LNCaP clone FGC (cell line): ENCODE results near the gene COL4A2.

Experiments used
- DNase-seq: peaks from one replicate; pipeline ENCODE4 v3.0.0-alpha.2; 2011; ENCODE audit warnings: low read depth
- H3K4me3 ChIP-seq: 2 replicates; pipeline ENCODE4 v1.5.1; 2011; ENCODE audit warnings: mild to moderate bottlenecking, low read depth, low read length, control low read depth
- CTCF ChIP-seq: IDR thresholded peaks from 2 replicates; pipeline ENCODE4 v1.5.1; 2012; ENCODE audit warnings: mild to moderate bottlenecking; ENCODE audit not compliant: control insufficient read depth, insufficient read depth; ENCODE audit errors: extremely low read depth

COL4A2 gene

GRCh38 chr13:110523180-110523579, 216.1 kb downstream of the COL4A2 start:
- no peak for TF ChIP-seq CTCF
- no peak for DNase-seq
- no peak overlapping the region for H3K4me3 ChIP-seq

- TF ChIP-seq CTCF: no peak
- no peak overlapping the region for H3K4me3 ChIP-seq
- DNase-seq: no peak
Observed at GRCh38 chr13:110523838-110524540, 216.9 kb downstream of the COL4A2 start.

- no peak for TF ChIP-seq CTCF
- DNase-seq: peak; percentile 19
- 0 out of 2 replicates have a peak overlapping the region, but pooled peaks have one; percentile 2 for H3K4me3 ChIP-seq
Observed at GRCh38 chr13:110524541-110525257, 217.6 kb downstream of the COL4A2 start.

GRCh38 chr13:110525328-110526319, 218.5 kb downstream of the COL4A2 start:
- DNase-seq: no peak
- no peak overlapping the region for H3K4me3 ChIP-seq
- TF ChIP-seq CTCF: no peak

- no peak for TF ChIP-seq CTCF
- no peak overlapping the region for H3K4me3 ChIP-seq
- no peak for DNase-seq
Observed at GRCh38 chr13:110528371-110528770, 221.3 kb downstream of the COL4A2 start.

- no peak for TF ChIP-seq CTCF
- no peak overlapping the region for H3K4me3 ChIP-seq
- no peak for DNase-seq
Observed at GRCh38 chr13:110528911-110529310, 221.8 kb downstream of the COL4A2 start.
